ENCODE measurements around the gene LRPPRC. TPM values are rescaled to one million over a fixed set of nuclear protein-coding genes. Genes with fewer than 3 reads are reported as not detected.

Gene LRPPRC
- total and polyA plus RNA-seq, 2 experiments from 2014 or later: 27.4 to 87.3 TPM

- H3K4me2 ChIP-seq: no peak overlapping the region
- H3K9me3 ChIP-seq (ENCODE audit: low read depth): no peaks in the 10 kb centered on the region
- WGBS (ENCODE audit: low lambda C conversion rate, missing lambda C conversion rate): 86% methylated on average over 5 of the region's 5 CpGs
- H3K36me3 ChIP-seq (replicated peaks; ENCODE audit: insufficient read depth, low read depth): no peaks in the 10 kb centered on the region
- H2AFZ ChIP-seq: no peak overlapping the region
- no peaks in the 10 kb centered on the region for H4K20me1 ChIP-seq (ENCODE audit: insufficient read depth, poor library complexity, severe bottlenecking)
- DNase-seq (ENCODE audit: low spot score): no peak
- no peaks in the 10 kb centered on the region for H3K4me1 ChIP-seq (ENCODE audit: insufficient read depth)
- no peaks in the 10 kb centered on the region for H3K79me2 ChIP-seq
- no peak overlapping the region for H3K27ac ChIP-seq
- no peak for TF ChIP-seq CTCF (IDR thresholded peaks at IDR 0.05; ENCODE audit: poor library complexity)
- TF ChIP-seq EZH2 (IDR thresholded peaks at IDR 0.05; ENCODE audit: borderline replicate concordance): no peak
- TF ChIP-seq EZH2phosphoT487 (IDR thresholded peaks at IDR 0.05; ENCODE audit: low read depth, severe bottlenecking, unreplicated experiment): no peak
- no peaks in the 10 kb centered on the region for H3K9me2 ChIP-seq (replicated peaks; ENCODE audit: insufficient read depth)
- H3K27me3 ChIP-seq: no peaks in the 10 kb centered on the region
- H3K4me3 ChIP-seq: no peak overlapping the region
These were observed 149.5 kb downstream of the LRPPRC start for GRCh38 chr2:43846140-43846793.

GRCh38 chr2:43845181-43845580, 150.6 kb downstream of the LRPPRC start:
- H3K79me2 ChIP-seq: no peaks in the 10 kb centered on the region
- no peak for TF ChIP-seq EZH2 (IDR thresholded peaks at IDR 0.05; ENCODE audit: borderline replicate concordance)
- no peak for TF ChIP-seq CTCF (IDR thresholded peaks at IDR 0.05; ENCODE audit: poor library complexity)
- no peak for TF ChIP-seq EZH2phosphoT487 (IDR thresholded peaks at IDR 0.05; ENCODE audit: low read depth, severe bottlenecking, unreplicated experiment)
- H3K4me1 ChIP-seq (ENCODE audit: insufficient read depth): no peaks in the 10 kb centered on the region
- 96% methylated on average over 1 of the region's 1 CpG for WGBS (ENCODE audit: low lambda C conversion rate, missing lambda C conversion rate)
- DNase-seq (ENCODE audit: low spot score): no peak
- H3K9me3 ChIP-seq (ENCODE audit: low read depth): no peaks in the 10 kb centered on the region
- H3K27me3 ChIP-seq: no peaks in the 10 kb centered on the region
- no peak overlapping the region for H3K27ac ChIP-seq
- no peak overlapping the region for H3K4me2 ChIP-seq
- no peak overlapping the region for H2AFZ ChIP-seq
- no peak overlapping the region for H3K4me3 ChIP-seq
- H3K9me2 ChIP-seq (replicated peaks; ENCODE audit: insufficient read depth): no peaks in the 10 kb centered on the region
- no peaks in the 10 kb centered on the region for H3K36me3 ChIP-seq (replicated peaks; ENCODE audit: insufficient read depth, low read depth)
- H4K20me1 ChIP-seq (ENCODE audit: insufficient read depth, poor library complexity, severe bottlenecking): no peaks in the 10 kb centered on the region

GRCh38 chr2:43842866-43843226, 152.9 kb downstream of the LRPPRC start:
- Histone ChIP-seq H3K79me2 (no peaks in the 10 kb centered on the region), H3K27ac (no peak overlapping the region), H4K20me1 (ENCODE audit: insufficient read depth, poor library complexity, severe bottlenecking) (no peaks in the 10 kb centered on the region), H3K36me3 (replicated peaks; ENCODE audit: insufficient read depth, low read depth) (no peaks in the 10 kb centered on the region), H2AFZ (no peak overlapping the region), H3K4me3 (no peak overlapping the region), H3K9me3 (ENCODE audit: low read depth) (no peaks in the 10 kb centered on the region), H3K9me2 (replicated peaks; ENCODE audit: insufficient read depth) (no peaks in the 10 kb centered on the region), H3K4me2 (no peak overlapping the region), H3K27me3 (no peaks in the 10 kb centered on the region), H3K4me1 (ENCODE audit: insufficient read depth) (no peaks in the 10 kb centered on the region)
- DNase-seq (ENCODE audit: low spot score): no peak
- no peak for TF ChIP-seq CTCF (IDR thresholded peaks at IDR 0.05; ENCODE audit: poor library complexity)
- TF ChIP-seq EZH2phosphoT487 (IDR thresholded peaks at IDR 0.05; ENCODE audit: low read depth, severe bottlenecking, unreplicated experiment): no peak
- no peak for TF ChIP-seq EZH2 (IDR thresholded peaks at IDR 0.05; ENCODE audit: borderline replicate concordance)
- WGBS (ENCODE audit: low lambda C conversion rate, missing lambda C conversion rate): 86% methylated on average over 9 of the region's 9 CpGs
